HG02759 (cell line): ENCODE data around the gene SLC2A8.

Experiments used
- ATAC-seq: cut with Tn5 transposase; IDR thresholded peaks from one replicate; pipeline ENCODE4 v1.9.1; 2021; ENCODE audit warnings: mild to moderate bottlenecking, moderate library complexity; ENCODE audit not compliant: unreplicated experiment

Gene SLC2A8

GRCh38 chr9:127398715-127399400 lies 1.9 kb downstream of the SLC2A8 start:
- ATAC-seq: no peak

- ATAC-seq: no peak
These were observed 2.8 kb downstream of the SLC2A8 start for GRCh38 chr9:127399736-127400269.

GRCh38 chr9:127402401-127403090 lies 5.6 kb downstream of the SLC2A8 start:
- ATAC-seq: no peak

GRCh38 chr9:127403507-127404192 lies 6.7 kb downstream of the SLC2A8 start:
- no peak for ATAC-seq

- no peak for ATAC-seq
These were observed 7.7 kb downstream of the SLC2A8 start for GRCh38 chr9:127404631-127405030.

GRCh38 chr9:127405344-127406125 lies 8.6 kb downstream of the SLC2A8 start:
- ATAC-seq: no peak

GRCh38 chr9:127406799-127407491 lies 10.0 kb downstream of the SLC2A8 start:
- ATAC-seq: no peak

GRCh38 chr9:127407492-127407843 lies 10.5 kb downstream of the SLC2A8 start:
- ATAC-seq: no peak

GRCh38 chr9:127411122-127411521 lies 14.2 kb downstream of the SLC2A8 start:
- no peak for ATAC-seq

- no peak for ATAC-seq
These were observed 18.2 kb downstream of the SLC2A8 start for GRCh38 chr9:127415141-127415540.

- ATAC-seq: no peak
These were observed 18.7 kb downstream of the SLC2A8 start for GRCh38 chr9:127415657-127416056.

GRCh38 chr9:127417131-127418036 lies 20.4 kb downstream of the SLC2A8 start:
- no peak for ATAC-seq

- ATAC-seq: no peak
These were observed 21.1 kb downstream of the SLC2A8 start for GRCh38 chr9:127418037-127418471.

GRCh38 chr9:127419348-127419747 lies 22.4 kb downstream of the SLC2A8 start:
- ATAC-seq: no peak

- no peak for ATAC-seq
These were observed 24.1 kb downstream of the SLC2A8 start for GRCh38 chr9:127421057-127421456.

- no peak for ATAC-seq
These were observed 25.3 kb downstream of the SLC2A8 start for GRCh38 chr9:127422133-127422782.

GRCh38 chr9:127422787-127423186 lies 25.8 kb downstream of the SLC2A8 start:
- ATAC-seq: no peak

GRCh38 chr9:127423476-127423933 lies 26.5 kb downstream of the SLC2A8 start:
- no peak for ATAC-seq
